OCI-LY7 (cell line): ENCODE data around the gene ADCY7. TPM values are rescaled to one million over a fixed set of nuclear protein-coding genes. Genes with fewer than 3 reads are reported as not detected.
"Not testable (repeated sequence)": the region's sequence is repeated elsewhere in the genome, so short reads cannot be mapped to it uniquely, and the experiment has no call there.

ENCODE experiments used
- BruUV-seq: library from RNA; stranded (reverse); fragments of 400-500 nt; replicated peaks from 2 replicates; lab custom pipeline; 2021; lab: Mats Ljungman, UMichigan
- CTCF ChIA-PET: fragments of 300-600 bp; sonication (Branson Sonifier 250); formaldehyde crosslinking; loops from one replicate; lab custom pipeline; 2022; ENCODE audit warnings: antibody characterized with exemption; ENCODE audit not compliant: unreplicated experiment; lab: Charles Lee
- POLR2A ChIA-PET: fragments of 300-600 bp; sonication (Branson Sonifier 250); formaldehyde crosslinking; loops from one replicate; lab custom pipeline; 2022; ENCODE audit warnings: antibody characterized with exemption; lab: Charles Lee
- DNase-seq: peaks from one replicate; pipeline ENCODE4 v3.0.0-alpha.2; 2015; ENCODE audit warnings: low spot score
- H2AFZ ChIP-seq: fragments of 200-600 bp; sonication (generic), shearing (Covaris generic); 2 replicates; pipeline ENCODE4 v1.6.1; 2014; ENCODE audit warnings: mild to moderate bottlenecking, antibody characterized with exemption, low read length, moderate library complexity
- H3K27ac ChIP-seq: fragments of 200-600 bp; sonication (generic); 2 replicates; pipeline ENCODE4 v1.5.1; 2014; ENCODE audit warnings: mixed run types, low read depth, mild to moderate bottlenecking, moderate library complexity, low read length, inconsistent platforms; ENCODE audit not compliant: poor library complexity, severe bottlenecking
- H3K36me3 ChIP-seq: fragments of 200-600 bp; sonication (generic); 2 replicates; pipeline ENCODE4 v1.6.1; 2014; ENCODE audit warnings: mild to moderate bottlenecking, antibody characterized with exemption, low read length, moderate library complexity, mixed read lengths; ENCODE audit not compliant: insufficient read depth
- H3K4me1 ChIP-seq: fragments of 200-600 bp; sonication (generic); 2 replicates; pipeline ENCODE4 v1.5.1; 2014; ENCODE audit warnings: mild to moderate bottlenecking, low read length; ENCODE audit not compliant: insufficient read depth, poor library complexity, severe bottlenecking
- H3K4me2 ChIP-seq: fragments of 200-600 bp; sonication (generic); 2 replicates; pipeline ENCODE4 v1.6.1; 2014; ENCODE audit warnings: mild to moderate bottlenecking, low read length
- H3K4me3 ChIP-seq: fragments of 200-600 bp; sonication (generic); 2 replicates; pipeline ENCODE4 v1.5.1; 2014; ENCODE audit warnings: mild to moderate bottlenecking, low read depth, low read length; ENCODE audit not compliant: poor library complexity, severe bottlenecking
- H3K79me2 ChIP-seq: fragments of 200-600 bp; sonication (generic); 2 replicates; pipeline ENCODE4 v1.6.1; 2016; ENCODE audit warnings: low read depth, mild to moderate bottlenecking, low read length, moderate library complexity, mixed read lengths; ENCODE audit not compliant: insufficient read depth
- H3K9me2 ChIP-seq: fragments of 200-600 bp; sonication (generic); 2 replicates; pipeline ENCODE4 v1.6.1; 2016; ENCODE audit warnings: mild to moderate bottlenecking, low read length, mixed read lengths; ENCODE audit not compliant: insufficient read depth
- H3K9me3 ChIP-seq: fragments of 200-600 bp; sonication (generic); 2 replicates; pipeline ENCODE4 v1.6.1; 2014; ENCODE audit warnings: mild to moderate bottlenecking, mixed run types, low read length, mixed read lengths
- H4K20me1 ChIP-seq: fragments of 200-600 bp; sonication (generic); 2 replicates; pipeline ENCODE4 v1.6.1; 2014; ENCODE audit warnings: mild to moderate bottlenecking, antibody characterized with exemption, low read length, moderate library complexity, mixed read lengths; ENCODE audit not compliant: insufficient read depth
- EZH2phosphoT487 ChIP-seq: fragments of 200-600 bp; sonication (generic); IDR thresholded peaks from 2 replicates; pipeline ENCODE4 v1.6.1; 2018; ENCODE audit warnings: low read depth, borderline replicate concordance, mild to moderate bottlenecking, mixed run types, antibody characterized with exemption, low read length, moderate library complexity, mixed read lengths
- intact Hi-C: fragments of 100-400 bp; cut with micrococcal nuclease; formaldehyde crosslinking; loops from one replicate; pipeline ENCODE4 v1.10.0; 2022; ENCODE audit not compliant: unreplicated experiment
- total RNA-seq, 2 experiments: library from RNA; depleted of rRNA in 1 of 2; stranded (reverse); fragments of >200 nt in 1 of 2; shearing (Covaris generic) in 1 of 2; gene quantifications; 2 replicates each; pipeline ENCODE4 v1.2.3, GENCODE V29; 2014 to 2022
- TF ChIP-seq, protein P1 (sequence below): fragments of 200-600 bp; sonication (generic); conservative IDR thresholded peaks from 2 replicates; pipeline ENCODE4 v1.5.1; 2014; ENCODE audit warnings: mild to moderate bottlenecking, antibody characterized with exemption, low read length, moderate library complexity, mixed read lengths

The ADCY7 gene
- total RNA-seq, 2 experiments from 2014 or later: 49.9 to 77.7 TPM

DNA sequence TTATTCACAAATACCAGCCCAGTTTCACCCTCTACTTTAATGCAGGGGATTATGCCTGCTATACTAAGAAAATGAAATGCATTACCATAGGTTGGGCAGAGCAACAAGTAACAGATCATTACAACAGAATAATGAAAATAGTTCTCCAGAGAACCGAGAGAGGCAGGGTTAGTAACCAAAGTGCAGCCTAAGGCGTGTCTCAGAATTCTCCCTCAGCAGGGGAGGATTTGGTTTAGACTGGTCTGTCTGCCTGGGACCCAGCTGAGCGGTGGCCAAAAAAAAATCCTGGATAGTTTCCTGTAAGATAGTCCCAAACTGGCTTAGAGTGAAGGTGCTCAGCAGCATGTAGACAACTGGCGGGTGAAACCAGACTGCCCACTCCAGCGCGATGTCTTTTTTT is 30.8 kb upstream of the ADCY7 start:
- BruUV-seq: no TSS peak
- Histone ChIP-seq H4K20me1 (no peaks in the 10 kb centered on the region), H3K9me3 (no peaks in the 10 kb centered on the region), H3K4me2 (no peak overlapping the region), H3K4me1 (no peaks in the 10 kb centered on the region), H3K36me3 (no peaks in the 10 kb centered on the region), H3K27ac (no peak overlapping the region), H2AFZ (no peak overlapping the region), H3K9me2 (no peaks in the 10 kb centered on the region), H3K4me3 (no peak overlapping the region), H3K79me2 (no peaks in the 10 kb centered on the region)
- intact Hi-C loops: no loop called here
- POLR2A ChIA-PET: interaction anchor here (0.6 to 1.2 kb wide), 2 partner anchors 7 to 27 kb away, joined by 3 read pairs; no protein-coding TSS in a partner anchor
- no peak for DNase-seq
- CTCF ChIA-PET: no interaction called here
- TF ChIP-seq, protein P1, sequence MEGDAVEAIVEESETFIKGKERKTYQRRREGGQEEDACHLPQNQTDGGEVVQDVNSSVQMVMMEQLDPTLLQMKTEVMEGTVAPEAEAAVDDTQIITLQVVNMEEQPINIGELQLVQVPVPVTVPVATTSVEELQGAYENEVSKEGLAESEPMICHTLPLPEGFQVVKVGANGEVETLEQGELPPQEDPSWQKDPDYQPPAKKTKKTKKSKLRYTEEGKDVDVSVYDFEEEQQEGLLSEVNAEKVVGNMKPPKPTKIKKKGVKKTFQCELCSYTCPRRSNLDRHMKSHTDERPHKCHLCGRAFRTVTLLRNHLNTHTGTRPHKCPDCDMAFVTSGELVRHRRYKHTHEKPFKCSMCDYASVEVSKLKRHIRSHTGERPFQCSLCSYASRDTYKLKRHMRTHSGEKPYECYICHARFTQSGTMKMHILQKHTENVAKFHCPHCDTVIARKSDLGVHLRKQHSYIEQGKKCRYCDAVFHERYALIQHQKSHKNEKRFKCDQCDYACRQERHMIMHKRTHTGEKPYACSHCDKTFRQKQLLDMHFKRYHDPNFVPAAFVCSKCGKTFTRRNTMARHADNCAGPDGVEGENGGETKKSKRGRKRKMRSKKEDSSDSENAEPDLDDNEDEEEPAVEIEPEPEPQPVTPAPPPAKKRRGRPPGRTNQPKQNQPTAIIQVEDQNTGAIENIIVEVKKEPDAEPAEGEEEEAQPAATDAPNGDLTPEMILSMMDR: no peak
- TF ChIP-seq EZH2phosphoT487: no peak

DNA sequence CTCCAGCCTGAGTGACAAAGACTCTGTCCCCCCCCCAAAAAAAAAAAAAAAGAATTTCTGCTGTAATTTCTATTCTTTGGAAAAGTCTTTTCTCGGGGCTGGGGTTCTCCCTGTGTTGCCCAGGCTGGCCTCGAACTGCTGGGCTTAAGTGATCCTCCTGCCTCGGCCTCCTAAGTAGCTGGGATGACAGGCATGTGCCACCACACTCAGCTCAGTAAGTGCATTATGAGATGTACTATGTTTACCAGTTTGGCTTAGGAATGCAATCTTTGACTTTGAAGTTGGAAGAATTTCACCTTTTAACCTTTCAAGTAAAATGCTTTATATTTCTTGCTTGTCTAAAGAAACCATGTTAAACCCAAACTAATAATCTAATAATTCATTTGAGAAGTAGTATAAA is 28.0 kb upstream of the ADCY7 start:
- Histone ChIP-seq H3K4me3 (no peak overlapping the region), H3K27ac (no peak overlapping the region), H3K9me3 (no peaks in the 10 kb centered on the region), H3K36me3 (no peaks in the 10 kb centered on the region), H2AFZ (no peak overlapping the region), H3K4me2 (no peak overlapping the region), H3K79me2 (no peaks in the 10 kb centered on the region), H3K4me1 (no peaks in the 10 kb centered on the region), H4K20me1 (no peaks in the 10 kb centered on the region), H3K9me2 (no peaks in the 10 kb centered on the region)
- no peak for DNase-seq
- intact Hi-C loops: no loop called here
- TF ChIP-seq, protein P1: no peak
- TF ChIP-seq EZH2phosphoT487: no peak
- CTCF ChIA-PET: no interaction called here
- BruUV-seq: no TSS peak
- POLR2A ChIA-PET: interaction anchor here (1.3 kb wide), 1 partner anchor 35 kb away, joined by 4 read pairs; no protein-coding TSS in a partner anchor

DNA sequence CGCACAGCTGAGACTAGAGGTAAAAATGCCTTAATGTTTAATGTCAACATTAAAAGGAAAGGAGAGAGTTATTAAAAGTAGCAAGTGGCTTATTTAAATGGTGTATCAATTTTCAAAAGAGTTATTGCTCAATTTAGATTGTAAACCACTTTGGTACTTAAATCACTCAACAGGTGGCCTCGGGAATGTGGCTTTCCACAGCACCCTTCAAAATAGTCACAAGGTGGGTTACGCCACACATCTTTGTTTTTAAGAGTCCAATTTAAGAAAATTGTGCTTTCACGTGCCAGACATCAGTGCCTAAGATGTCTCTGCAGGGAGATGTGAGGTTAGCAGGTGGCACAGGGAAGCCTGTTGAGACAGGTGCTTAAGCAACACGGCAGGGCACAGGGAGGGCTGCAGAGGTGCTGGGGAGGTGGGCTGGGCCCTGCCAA is 27.5 kb upstream of the ADCY7 start:
- Histone ChIP-seq H4K20me1 (no peaks in the 10 kb centered on the region), H3K4me1 (no peaks in the 10 kb centered on the region), H3K27ac (no peak overlapping the region), H3K9me3 (no peaks in the 10 kb centered on the region), H2AFZ (no peak overlapping the region), H3K79me2 (no peaks in the 10 kb centered on the region), H3K4me2 (no peak overlapping the region), H3K36me3 (no peaks in the 10 kb centered on the region), H3K9me2 (no peaks in the 10 kb centered on the region), H3K4me3 (no peak overlapping the region)
- CTCF ChIA-PET: no interaction called here
- BruUV-seq: no TSS peak
- intact Hi-C loops: no loop called here
- TF ChIP-seq EZH2phosphoT487: no peak
- TF ChIP-seq, protein P1: no peak
- no peak for DNase-seq
- POLR2A ChIA-PET: interaction anchor here (1.3 kb wide), 1 partner anchor 35 kb away, joined by 4 read pairs; no protein-coding TSS in a partner anchor

DNA sequence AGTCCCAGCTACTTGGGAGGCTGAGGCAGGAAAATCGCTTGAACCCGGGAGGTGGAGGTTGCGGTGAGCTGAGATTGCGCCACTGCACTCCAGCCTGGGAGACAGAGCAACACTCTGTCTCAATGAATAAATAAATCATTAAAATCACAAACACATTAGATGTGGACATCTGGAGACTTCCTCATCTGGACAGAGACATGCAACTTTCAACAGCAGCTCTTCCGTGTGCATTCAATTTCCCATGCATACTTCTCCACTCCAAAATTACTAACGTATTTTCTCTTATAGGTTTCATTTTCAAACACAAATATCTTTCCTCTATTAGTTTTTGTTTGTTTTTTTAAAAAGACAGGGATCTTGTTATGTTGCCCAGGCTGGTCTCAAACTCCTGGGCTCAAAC is 23.3 kb upstream of the ADCY7 start:
- CTCF ChIA-PET, intact Hi-C loops, DNase-seq: not testable (repeated sequence)

More for the DNA sequence above, 23.3 kb upstream of the ADCY7 start:
- not testable (repeated sequence) for H3K36me3 ChIP-seq, H3K79me2 ChIP-seq, H3K9me2 ChIP-seq, H4K20me1 ChIP-seq, H3K27ac ChIP-seq, H3K4me1 ChIP-seq, H3K9me3 ChIP-seq, H2AFZ ChIP-seq, H3K4me2 ChIP-seq, BruUV-seq, H3K4me3 ChIP-seq
- POLR2A ChIA-PET: interaction anchor here (0.8 to 1.3 kb wide), 3 partner anchors 8 to 38 kb away, joined by 3 read pairs; no protein-coding TSS in a partner anchor
